ENCODE data around the gene ZNF263. TPM values are rescaled to one million over a fixed set of nuclear protein-coding genes. Genes with fewer than 3 reads are reported as not detected.

Gene ZNF263
- total and polyA plus RNA-seq, 9 of the 15 experiments (the other 6 are each of a cell fraction or from before 2014, with no cell fraction given): 4.6 to 48.3 (median 31.8) TPM

DNA sequence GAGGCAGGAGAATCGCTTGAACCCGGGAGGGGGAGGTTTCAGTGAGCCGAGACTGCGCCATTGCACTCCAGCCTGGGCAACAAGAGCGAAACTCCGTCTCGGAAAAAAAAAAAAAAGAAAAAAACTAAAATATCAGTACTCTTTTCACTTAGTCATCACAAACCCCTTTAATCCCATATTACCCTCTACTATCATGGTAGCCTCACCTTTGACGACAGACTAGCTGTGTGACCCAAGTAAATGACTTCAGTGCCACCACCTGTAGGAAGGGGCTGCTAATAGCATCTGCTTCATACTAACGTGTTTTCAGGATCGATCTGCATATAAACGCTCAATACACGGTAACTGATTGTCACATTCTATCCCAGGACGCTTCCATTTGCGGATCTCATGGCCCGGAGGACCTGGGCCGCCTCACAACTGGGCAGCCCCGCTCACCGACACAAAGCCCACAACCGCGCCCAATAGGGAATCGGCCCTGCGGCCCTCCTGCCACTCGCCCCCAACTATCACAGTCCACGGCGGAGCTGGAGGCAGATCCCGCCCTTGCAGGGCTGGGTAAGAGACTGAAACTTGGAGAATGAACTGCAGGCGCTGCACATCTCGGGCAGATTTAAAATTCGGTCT, 1.1 kb upstream of the ZNF263 start (continued):
- TF ChIP-seq BMI1 (IDR thresholded peaks at IDR 0.05; ENCODE audit: low read length) (no peak), PTTG1 (tag; IDR thresholded peaks at IDR 0.05; ENCODE audit: low read depth) (no peak), U2AF1 (optimal IDR thresholded peaks at IDR 0.05; ENCODE audit: low read depth, low read length) (no peak), SIX5 (IDR thresholded peaks at IDR 0.05; ENCODE audit: borderline replicate concordance in 1 of 2, insufficient read depth in 1 of 2, low read depth in 1 of 2, low read length in 2 of 2) (no peak), ZSCAN32 (CRISPR knock-in tag; IDR thresholded peaks at IDR 0.05) (no peak), ARNT (IDR thresholded peaks at IDR 0.05) (no peak), CBX3 (IDR thresholded peaks at IDR 0.05; ENCODE audit: borderline replicate concordance in 1 of 2, low read length in 2 of 2) (no peak), ZNF143 (CRISPR knock-in tag; IDR thresholded peaks at IDR 0.05) (no peak), C11orf30 (IDR thresholded peaks at IDR 0.05; ENCODE audit: low read depth) (peak; percentile 77), LCOR (CRISPR knock-in tag; IDR thresholded peaks at IDR 0.05) (no peak), MCM3 (IDR thresholded peaks at IDR 0.05) (no peak), TRIM24 (IDR thresholded peaks at IDR 0.05) (no peak; a peak in 1 of 4 replicates), ZNF561 (CRISPR knock-in tag; conservative IDR thresholded peaks at IDR 0.05) (no peak), SPI1 (IDR thresholded peaks at IDR 0.05; ENCODE audit: borderline replicate concordance, low read depth, low read length) (no peak), POLR2B (IDR thresholded peaks at IDR 0.05; ENCODE audit: low read depth, partially characterized antibody) (no peak), ZKSCAN1 (IDR thresholded peaks at IDR 0.05; ENCODE audit: low read depth, low read length) (no peak), RUNX1 (IDR thresholded peaks at IDR 0.05; ENCODE audit: low read depth) (no peak), ZNF785 (CRISPR knock-in tag; IDR thresholded peaks at IDR 0.05) (no peak), ZNF431 (CRISPR knock-in tag; IDR thresholded peaks at IDR 0.05) (peak; percentile 43; the same call in 1 of the 2 replicates), CBX5 (IDR thresholded peaks at IDR 0.05; ENCODE audit: borderline replicate concordance, low read depth) (no peak), MAZ (CRISPR knock-in tag; conservative IDR thresholded peaks at IDR 0.05 in 1 of 2, IDR thresholded peaks at IDR 0.05 in 1 of 2) (peak in 1 of 2 experiments; percentile 47; a peak in 2 of 4 replicates), SP1 (CRISPR knock-in tag; IDR thresholded peaks at IDR 0.05) (no peak), ZNF583 (CRISPR knock-in tag; IDR thresholded peaks at IDR 0.05) (no peak), TEAD2 (tag; IDR thresholded peaks at IDR 0.05) (no peak)
- TF ChIP-seq, protein P1, sequence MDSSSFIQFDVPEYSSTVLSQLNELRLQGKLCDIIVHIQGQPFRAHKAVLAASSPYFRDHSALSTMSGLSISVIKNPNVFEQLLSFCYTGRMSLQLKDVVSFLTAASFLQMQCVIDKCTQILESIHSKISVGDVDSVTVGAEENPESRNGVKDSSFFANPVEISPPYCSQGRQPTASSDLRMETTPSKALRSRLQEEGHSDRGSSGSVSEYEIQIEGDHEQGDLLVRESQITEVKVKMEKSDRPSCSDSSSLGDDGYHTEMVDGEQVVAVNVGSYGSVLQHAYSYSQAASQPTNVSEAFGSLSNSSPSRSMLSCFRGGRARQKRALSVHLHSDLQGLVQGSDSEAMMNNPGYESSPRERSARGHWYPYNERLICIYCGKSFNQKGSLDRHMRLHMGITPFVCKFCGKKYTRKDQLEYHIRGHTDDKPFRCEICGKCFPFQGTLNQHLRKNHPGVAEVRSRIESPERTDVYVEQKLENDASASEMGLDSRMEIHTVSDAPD (CRISPR knock-in tag; IDR thresholded peaks at IDR 0.05): no peak
- TF ChIP-seq, protein P2, sequence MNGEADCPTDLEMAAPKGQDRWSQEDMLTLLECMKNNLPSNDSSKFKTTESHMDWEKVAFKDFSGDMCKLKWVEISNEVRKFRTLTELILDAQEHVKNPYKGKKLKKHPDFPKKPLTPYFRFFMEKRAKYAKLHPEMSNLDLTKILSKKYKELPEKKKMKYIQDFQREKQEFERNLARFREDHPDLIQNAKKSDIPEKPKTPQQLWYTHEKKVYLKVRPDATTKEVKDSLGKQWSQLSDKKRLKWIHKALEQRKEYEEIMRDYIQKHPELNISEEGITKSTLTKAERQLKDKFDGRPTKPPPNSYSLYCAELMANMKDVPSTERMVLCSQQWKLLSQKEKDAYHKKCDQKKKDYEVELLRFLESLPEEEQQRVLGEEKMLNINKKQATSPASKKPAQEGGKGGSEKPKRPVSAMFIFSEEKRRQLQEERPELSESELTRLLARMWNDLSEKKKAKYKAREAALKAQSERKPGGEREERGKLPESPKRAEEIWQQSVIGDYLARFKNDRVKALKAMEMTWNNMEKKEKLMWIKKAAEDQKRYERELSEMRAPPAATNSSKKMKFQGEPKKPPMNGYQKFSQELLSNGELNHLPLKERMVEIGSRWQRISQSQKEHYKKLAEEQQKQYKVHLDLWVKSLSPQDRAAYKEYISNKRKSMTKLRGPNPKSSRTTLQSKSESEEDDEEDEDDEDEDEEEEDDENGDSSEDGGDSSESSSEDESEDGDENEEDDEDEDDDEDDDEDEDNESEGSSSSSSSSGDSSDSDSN (IDR thresholded peaks at IDR 0.05; ENCODE audit: borderline replicate concordance in 1 of 2, low read depth in 2 of 2, low read length in 2 of 2): peak in 1 of 2 experiments; percentile 74; a peak in 2 of 4 replicates
